H9 (cell line): ENCODE measurements around the gene DMD. TPM values are rescaled to one million over a fixed set of nuclear protein-coding genes. Genes with fewer than 3 reads are reported as not detected.

Source experiments
- DNase-seq: peaks from one replicate; pipeline ENCODE4 v3.0.0-alpha.2; 2017
- H2AFZ ChIP-seq: one replicate; pipeline ENCODE4 v1.6.1; 2013; ENCODE audit warnings: mild to moderate bottlenecking, low read length, control low read depth, moderate library complexity
- H2AK5ac ChIP-seq: 2 replicates; pipeline ENCODE4 v1.6.1; 2013; ENCODE audit warnings: low read length, control low read depth, mixed read lengths; ENCODE audit not compliant: insufficient read length
- H2BK120ac ChIP-seq: one replicate; pipeline ENCODE4 v1.6.1; 2013; ENCODE audit warnings: low read depth, mild to moderate bottlenecking, low read length, control low read depth, inconsistent platforms; ENCODE audit not compliant: poor library complexity, severe bottlenecking
- H2BK12ac ChIP-seq: 2 replicates; pipeline ENCODE4 v1.6.1; 2013; ENCODE audit warnings: low read length, control low read depth, mixed read lengths, low read depth; ENCODE audit not compliant: insufficient read length
- H2BK15ac ChIP-seq: 2 replicates; pipeline ENCODE4 v1.6.1; 2013; ENCODE audit warnings: low read depth, low read length, control low read depth
- H2BK20ac ChIP-seq: one replicate; pipeline ENCODE4 v1.6.1; 2013; ENCODE audit warnings: low read depth, mild to moderate bottlenecking, low read length, control low read depth, inconsistent platforms; ENCODE audit not compliant: poor library complexity, severe bottlenecking
- H2BK5ac ChIP-seq: 2 replicates; pipeline ENCODE4 v1.6.1; 2013; ENCODE audit warnings: low read length, control low read depth, mixed read lengths; ENCODE audit not compliant: insufficient read length
- H3K14ac ChIP-seq: 2 replicates; pipeline ENCODE4 v1.6.1; 2013; ENCODE audit warnings: low read length, control low read depth; ENCODE audit not compliant: insufficient read depth
- H3K18ac ChIP-seq: 2 replicates; pipeline ENCODE4 v1.6.1; 2013; ENCODE audit warnings: low read depth, mild to moderate bottlenecking, mixed read lengths, low read length, control low read depth; ENCODE audit not compliant: insufficient read length
- H3K23ac ChIP-seq: 2 replicates; pipeline ENCODE4 v1.6.1; 2013; ENCODE audit warnings: low read length, control low read depth, mixed read lengths, low read depth; ENCODE audit not compliant: insufficient read length
- H3K23me2 ChIP-seq: 2 replicates; pipeline ENCODE4 v1.6.1; 2013; ENCODE audit warnings: low read depth, mild to moderate bottlenecking, mixed read lengths, low read length, control low read depth; ENCODE audit not compliant: insufficient read length, poor library complexity, severe bottlenecking
- H3K27ac ChIP-seq: 2 replicates; pipeline ENCODE4 v1.5.1; 2013; ENCODE audit warnings: low read length, control low read depth, mixed read lengths, low read depth; ENCODE audit not compliant: insufficient read length
- H3K27me3 ChIP-seq: 2 replicates; pipeline ENCODE4 v1.6.1; 2013; ENCODE audit warnings: low read length, control low read depth, inconsistent platforms; ENCODE audit not compliant: insufficient read depth
- H3K4ac ChIP-seq: 2 replicates; pipeline ENCODE4 v1.6.1; 2013; ENCODE audit warnings: low read depth, mild to moderate bottlenecking, control low read depth, inconsistent platforms, low read length, moderate library complexity
- H3K4me1 ChIP-seq: 2 replicates; pipeline ENCODE4 v1.6.1; 2013; ENCODE audit warnings: low read length, control low read depth, inconsistent platforms; ENCODE audit not compliant: insufficient read depth
- H3K4me2 ChIP-seq: 2 replicates; pipeline ENCODE4 v1.6.1; 2013; ENCODE audit warnings: low read length, control low read depth, mixed read lengths; ENCODE audit not compliant: insufficient read length, insufficient read depth
- H3K56ac ChIP-seq: 2 replicates; pipeline ENCODE4 v1.6.1; 2013; ENCODE audit warnings: low read depth, mild to moderate bottlenecking, mixed read lengths, low read length, control low read depth; ENCODE audit not compliant: insufficient read length
- H3K79me1 ChIP-seq: 2 replicates; pipeline ENCODE4 v1.6.1; 2013; ENCODE audit warnings: low read depth, mild to moderate bottlenecking, moderate library complexity, low read length, control low read depth, inconsistent platforms; ENCODE audit not compliant: insufficient read depth, poor library complexity, severe bottlenecking
- H3K79me2 ChIP-seq: 2 replicates; pipeline ENCODE4 v1.6.1; 2013; ENCODE audit warnings: low read length, control low read depth, inconsistent platforms; ENCODE audit not compliant: insufficient read depth
- H3K9ac ChIP-seq: 2 replicates; pipeline ENCODE4 v1.6.1; 2013; ENCODE audit warnings: low read length, control low read depth, mixed read lengths; ENCODE audit not compliant: insufficient read length; ENCODE audit errors: extremely low read depth
- H3K9me3 ChIP-seq: one replicate; pipeline ENCODE4 v1.6.1; 2013; ENCODE audit warnings: low read depth, low read length, inconsistent platforms; ENCODE audit not compliant: control insufficient read depth
- H3T11ph ChIP-seq: one replicate; pipeline ENCODE4 v1.6.1; 2013; ENCODE audit warnings: mild to moderate bottlenecking, low read length, control low read depth, inconsistent platforms
- H4K20me1 ChIP-seq: one replicate; pipeline ENCODE4 v1.6.1; 2013; ENCODE audit not compliant: control insufficient read depth, insufficient read length, insufficient read depth
- H4K5ac ChIP-seq: 2 replicates; pipeline ENCODE4 v1.6.1; 2013; ENCODE audit warnings: low read depth, mild to moderate bottlenecking, mixed read lengths, low read length, control low read depth; ENCODE audit not compliant: insufficient read length
- H4K8ac ChIP-seq: replicated peaks from 2 replicates; pipeline ENCODE4 v1.6.1; 2013; ENCODE audit warnings: low read length, control low read depth, mixed read lengths, low read depth; ENCODE audit not compliant: insufficient read length
- H4K91ac ChIP-seq: 2 replicates; pipeline ENCODE4 v1.6.1; 2013; ENCODE audit warnings: low read depth, mild to moderate bottlenecking, moderate library complexity, mixed read lengths, low read length, control low read depth; ENCODE audit not compliant: insufficient read length
- H3K27ac Mint-ChIP-seq, 3 experiments: 2 replicates in 2 of 3; 3 replicates in 1 of 3; pipeline ENCODE4 v1.8.0; 2020 to 2021; ENCODE audit warnings: mixed read lengths in 3 of 3, mild to moderate bottlenecking in 1 of 3, moderate library complexity in 1 of 3
- H3K27me3 Mint-ChIP-seq: 2 replicates; pipeline ENCODE4 v1.8.0; 2021; ENCODE audit warnings: low read depth, mild to moderate bottlenecking, moderate library complexity, mixed read lengths
- H3K36me3 Mint-ChIP-seq, 3 experiments: 2 replicates in 2 of 3; 3 replicates in 1 of 3; pipeline ENCODE4 v1.8.0; 2020 to 2021; ENCODE audit warnings: low read depth in 3 of 3, mixed read lengths in 3 of 3; ENCODE audit not compliant: insufficient read depth in 1 of 3
- H3K4me1 Mint-ChIP-seq, 2 experiments: 2 replicates each; pipeline ENCODE4 v1.8.0; 2020; ENCODE audit warnings: mixed read lengths in 2 of 2
- H3K4me3 Mint-ChIP-seq, 2 experiments: 2 replicates in 1 of 2; 3 replicates in 1 of 2; pipeline ENCODE4 v1.8.0; 2020 to 2021; ENCODE audit warnings: mild to moderate bottlenecking in 2 of 2, mixed read lengths in 2 of 2, moderate library complexity in 1 of 2
- H3K9me3 Mint-ChIP-seq, 2 experiments: 2 replicates in 1 of 2; 3 replicates in 1 of 2; pipeline ENCODE4 v1.8.0; 2020; ENCODE audit warnings: mild to moderate bottlenecking in 2 of 2, mixed read lengths in 2 of 2, moderate library complexity in 1 of 2
- WGBS: extraction: QIAGEN DNeasy Blood & Tissue Kit; methylation state at CpG from one replicate; pipeline ENCODE4 v1.1.7; 2013; ENCODE audit warnings: missing lambda C conversion rate, low lambda C conversion rate, mixed read lengths; ENCODE audit not compliant: insufficient read length; ENCODE audit errors: extremely low coverage; 5-methylcytosine and 5-hydroxymethylcytosine counted together
- total RNA-seq: library from RNA; stranded (reverse); gene quantifications from 2 replicates; pipeline ENCODE4 v1.2.1, GENCODE V29; 2021
- TF ChIP-seq, protein P1 (sequence below): fragments of 200-600 bp; sonication (generic); conservative IDR thresholded peaks from 3 replicates; pipeline ENCODE4 v1.8.0; 2021; ENCODE audit warnings: antibody characterized with exemption, mild to moderate bottlenecking

The DMD gene
- total RNA-seq, 1 experiment from 2014 or later = 3.8 TPM

DNA sequence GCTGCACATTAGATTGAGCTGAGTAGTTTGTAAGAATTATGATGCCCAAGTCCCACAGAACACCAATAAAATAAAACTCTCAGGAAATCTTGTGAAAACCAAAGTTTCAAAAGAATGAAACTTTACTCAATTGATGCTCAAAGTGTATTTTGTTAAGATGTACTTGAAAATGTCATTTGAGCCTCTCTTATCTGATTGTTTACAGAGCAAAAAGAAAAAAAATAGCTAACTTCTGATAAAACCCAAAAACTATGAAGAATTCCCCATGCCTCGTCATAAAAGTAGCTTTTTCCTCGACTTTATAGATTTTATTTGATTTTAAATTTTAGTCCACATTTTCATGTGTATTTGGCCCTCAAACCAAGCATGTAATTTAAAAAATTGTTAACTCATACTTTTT is 1618.0 kb downstream of the DMD start:
- Histone ChIP-seq H2BK20ac (no peak overlapping the region), H4K20me1 (no peaks in the 10 kb centered on the region), H3K23ac (no peak overlapping the region), H3K79me1 (no peaks in the 10 kb centered on the region), H3K4me1 (no peaks in the 10 kb centered on the region), H3K27me3 (no peaks in the 10 kb centered on the region), H3K18ac (no peak overlapping the region), H3K23me2 (no peaks in the 10 kb centered on the region), H2BK5ac (no peak overlapping the region), H3K79me2 (no peaks in the 10 kb centered on the region), H4K91ac (no peak overlapping the region), H3K14ac (no peak overlapping the region), H2BK15ac (no peak overlapping the region), H4K8ac (no peak overlapping the region), H2BK12ac (no peak overlapping the region), H3K27ac (no peak overlapping the region), H4K5ac (no peak overlapping the region), H3K9ac (no peak overlapping the region), H2AFZ (no peak overlapping the region), H3K4me2 (no peak overlapping the region), H3K56ac (no peak overlapping the region), H3K4ac (no peak overlapping the region), H3K9me3 (no peaks in the 10 kb centered on the region), H3T11ph (no peak overlapping the region), H2AK5ac (no peak overlapping the region), H2BK120ac (no peak overlapping the region)
- H3K27me3 Mint-ChIP-seq = no peaks in the 10 kb centered on the region
- no peaks in the 10 kb centered on the region for H3K36me3 Mint-ChIP-seq
- H3K27ac Mint-ChIP-seq = no peak overlapping the region
- peaks cover 3 to 5% of the 10 kb centered on the region in 2 experiments for H3K4me1 Mint-ChIP-seq
- no peak overlapping the region for H3K4me3 Mint-ChIP-seq
- H3K9me3 Mint-ChIP-seq = peaks cover 31 to 36% of the 10 kb centered on the region in 2 experiments
- no peak for DNase-seq
- WGBS = no CpG with 5 or more reads among the region's 2 CpGs
- TF ChIP-seq, protein P1, sequence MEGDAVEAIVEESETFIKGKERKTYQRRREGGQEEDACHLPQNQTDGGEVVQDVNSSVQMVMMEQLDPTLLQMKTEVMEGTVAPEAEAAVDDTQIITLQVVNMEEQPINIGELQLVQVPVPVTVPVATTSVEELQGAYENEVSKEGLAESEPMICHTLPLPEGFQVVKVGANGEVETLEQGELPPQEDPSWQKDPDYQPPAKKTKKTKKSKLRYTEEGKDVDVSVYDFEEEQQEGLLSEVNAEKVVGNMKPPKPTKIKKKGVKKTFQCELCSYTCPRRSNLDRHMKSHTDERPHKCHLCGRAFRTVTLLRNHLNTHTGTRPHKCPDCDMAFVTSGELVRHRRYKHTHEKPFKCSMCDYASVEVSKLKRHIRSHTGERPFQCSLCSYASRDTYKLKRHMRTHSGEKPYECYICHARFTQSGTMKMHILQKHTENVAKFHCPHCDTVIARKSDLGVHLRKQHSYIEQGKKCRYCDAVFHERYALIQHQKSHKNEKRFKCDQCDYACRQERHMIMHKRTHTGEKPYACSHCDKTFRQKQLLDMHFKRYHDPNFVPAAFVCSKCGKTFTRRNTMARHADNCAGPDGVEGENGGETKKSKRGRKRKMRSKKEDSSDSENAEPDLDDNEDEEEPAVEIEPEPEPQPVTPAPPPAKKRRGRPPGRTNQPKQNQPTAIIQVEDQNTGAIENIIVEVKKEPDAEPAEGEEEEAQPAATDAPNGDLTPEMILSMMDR = no peak
